A673 (cell line): ENCODE measurements around the gene METTL9. TPM values are rescaled to one million over a fixed set of nuclear protein-coding genes. Genes with fewer than 3 reads are reported as not detected.

Experiments
- BruUV-seq: library from RNA; stranded (reverse); fragments of 400-500 nt; replicated peaks from 2 replicates; lab custom pipeline; 2021; lab: Mats Ljungman, UMichigan
- CTCF ChIA-PET: fragments of 300-600 bp; sonication (Branson Sonifier 250); formaldehyde crosslinking; loops from one replicate; lab custom pipeline; 2022; ENCODE audit warnings: antibody characterized with exemption; lab: Charles Lee
- POLR2A ChIA-PET: fragments of 300-600 bp; sonication (Branson Sonifier 250); formaldehyde crosslinking; loops from one replicate; lab custom pipeline; 2022; ENCODE audit warnings: antibody characterized with exemption; ENCODE audit not compliant: low non-redundant PET; lab: Charles Lee
- DNase-seq: peaks from one replicate; pipeline ENCODE4 v3.0.0-alpha.2; 2015; ENCODE audit warnings: low spot score
- H3K27ac ChIP-seq: fragments of 200-600 bp; sonication (generic); 2 replicates; pipeline ENCODE4 v1.5.1; 2016; ENCODE audit warnings: mixed run types, low read depth, mild to moderate bottlenecking, mixed read lengths, antibody characterized with exemption, low read length; ENCODE audit not compliant: poor library complexity, severe bottlenecking
- H3K27me3 ChIP-seq: fragments of 200-600 bp; sonication (generic); replicated peaks from 2 replicates; pipeline ENCODE4 v1.6.1; 2017; ENCODE audit warnings: mixed run types, low read depth, mild to moderate bottlenecking, mixed read lengths, antibody characterized with exemption, low read length; ENCODE audit not compliant: insufficient read depth, poor library complexity
- H3K36me3 ChIP-seq: fragments of 200-600 bp; sonication (generic); 2 replicates; pipeline ENCODE4 v1.6.1; 2016; ENCODE audit warnings: mixed run types, mild to moderate bottlenecking, mixed read lengths, antibody characterized with exemption, low read length; ENCODE audit not compliant: insufficient read depth, poor library complexity, severe bottlenecking
- H3K4me1 ChIP-seq: fragments of 200-600 bp; sonication (generic); 2 replicates; pipeline ENCODE4 v1.6.1; 2017; ENCODE audit warnings: mixed run types, mild to moderate bottlenecking, mixed read lengths, antibody characterized with exemption, low read length; ENCODE audit not compliant: insufficient read depth, poor library complexity, severe bottlenecking
- H3K4me3 ChIP-seq: fragments of 200-600 bp; sonication (generic); 2 replicates; pipeline ENCODE4 v1.5.1; 2016; ENCODE audit warnings: low read depth, mixed run types, mild to moderate bottlenecking, mixed read lengths, low read length; ENCODE audit not compliant: poor library complexity, severe bottlenecking
- H3K9me3 ChIP-seq: fragments of 200-600 bp; sonication (generic); 2 replicates; pipeline ENCODE4 v1.6.1; 2016; ENCODE audit warnings: mixed run types, low read depth, mild to moderate bottlenecking, mixed read lengths, antibody characterized with exemption, low read length; ENCODE audit not compliant: poor library complexity, severe bottlenecking
- CTCF ChIP-seq: fragments of 300-800, 200-600 bp; sonication (generic); conservative IDR thresholded peaks from 2 replicates; pipeline ENCODE4 v1.5.1; 2017; ENCODE audit warnings: low read depth, mild to moderate bottlenecking, antibody characterized with exemption, low read length, moderate library complexity, mixed read lengths
- EZH2 ChIP-seq: fragments of 200-600 bp; sonication (generic); IDR thresholded peaks from 2 replicates; pipeline ENCODE4 v1.6.1; 2017; ENCODE audit warnings: borderline replicate concordance, low read depth, mild to moderate bottlenecking, mixed read lengths, antibody characterized with exemption, low read length; ENCODE audit not compliant: poor library complexity, severe bottlenecking
- intact Hi-C: fragments of 100-400 bp; cut with micrococcal nuclease; formaldehyde crosslinking; loops from one replicate; pipeline ENCODE4 v1.10.0; 2022; ENCODE audit not compliant: unreplicated experiment
- total RNA-seq: library from RNA; stranded (reverse); gene quantifications from 2 replicates; pipeline ENCODE4 v1.2.3, GENCODE V29; 2021

METTL9 gene
- total RNA-seq, 1 experiment from 2014 or later: 151 TPM

DNA sequence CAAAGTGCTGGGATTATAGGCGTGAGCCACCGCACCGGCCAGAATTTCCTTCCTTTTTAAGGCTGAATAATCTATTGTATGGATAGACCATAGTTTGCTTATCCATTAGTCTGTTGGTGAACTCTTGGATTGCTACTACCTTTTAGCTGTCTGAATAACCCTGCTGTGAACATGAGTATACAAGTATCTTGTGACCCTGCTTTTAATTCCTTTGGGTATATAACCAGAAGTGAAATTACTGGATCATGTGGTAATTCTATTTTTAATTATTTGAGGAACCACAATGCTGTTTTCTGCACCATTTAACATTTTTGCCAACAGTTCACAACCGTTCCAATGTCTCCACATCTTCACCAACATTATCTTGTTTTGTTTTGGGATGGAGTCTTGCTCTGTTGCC is 59.7 kb downstream of the METTL9 start:
- ChIA-PET CTCF (no interaction called here), POLR2A (no interaction called here)
- Histone ChIP-seq H3K4me1 (no peaks in the 10 kb centered on the region), H3K27ac (no peak overlapping the region), H3K36me3 (peaks cover 6% of the 10 kb centered on the region), H3K4me3 (no peak overlapping the region), H3K27me3 (no peaks in the 10 kb centered on the region), H3K9me3 (no peaks in the 10 kb centered on the region)
- TF ChIP-seq CTCF (no peak), EZH2 (no peak)
- no peak for DNase-seq
- intact Hi-C loops: no loop called here
- BruUV-seq: no TSS peak

- no peaks in the 10 kb centered on the region for H3K9me3 ChIP-seq
- ChIA-PET POLR2A (no interaction called here), CTCF (interaction anchor here (0.5 kb wide), 1 partner anchor 23 kb away, joined by 3 read pairs; no protein-coding TSS in a partner anchor)
- no TSS peak for BruUV-seq
- intact Hi-C loops: no loop called here
- no peak within 1 kb of the TSS for H3K27ac ChIP-seq
- TF ChIP-seq CTCF (no peak), EZH2 (no peak)
- H3K27me3 ChIP-seq: no peaks in the 10 kb centered on the region
- no peaks in the 10 kb centered on the region for H3K36me3 ChIP-seq
- no peak for DNase-seq
- H3K4me3 ChIP-seq: peak within 1 kb of the TSS; percentile 24
- no peaks in the 10 kb centered on the region for H3K4me1 ChIP-seq
These were observed 64.7 kb downstream of the METTL9 start, which contains the start of gene OTOA for GRCh38 chr16:21663889-21664647. OTOA (plus strand) TSS chr16:21663968; CDS start chr16:21678515, 14,547 bp downstream.

DNA sequence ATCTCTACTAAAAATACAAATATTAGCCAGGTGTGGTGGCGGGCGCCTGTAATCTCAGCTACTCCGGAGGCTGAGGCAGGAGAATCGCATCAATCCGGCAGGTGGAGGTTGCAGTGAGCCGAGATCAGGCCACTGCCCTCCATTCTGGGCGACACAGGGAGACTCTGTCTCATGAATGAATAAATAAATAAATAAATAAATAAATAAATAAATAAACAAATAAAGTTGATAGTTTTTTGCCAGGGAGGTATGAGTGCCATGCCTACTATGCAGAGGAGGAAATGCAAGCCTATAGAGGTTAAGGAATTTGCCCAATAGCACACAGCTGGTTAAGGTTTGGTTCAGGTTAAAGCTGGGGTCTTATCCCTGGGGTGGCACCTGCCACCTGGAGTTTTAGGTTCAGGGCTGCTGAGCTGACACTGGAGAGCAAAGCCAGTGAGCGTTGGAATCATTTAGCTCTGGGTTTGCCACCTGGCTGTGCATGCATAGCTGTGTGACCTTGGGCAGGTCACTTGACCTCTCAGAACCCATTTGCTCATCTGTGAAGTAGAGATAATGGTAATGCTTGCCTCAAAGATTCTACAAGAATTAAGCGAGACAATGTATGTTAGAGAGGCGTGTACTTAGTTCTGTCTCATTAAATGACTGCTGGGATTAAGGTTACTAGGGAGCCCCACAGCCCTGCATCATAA is 65.6 kb downstream of the METTL9 start:
- Histone ChIP-seq H3K36me3 (no peaks in the 10 kb centered on the region), H3K27me3 (no peaks in the 10 kb centered on the region), H3K4me3 (no peak overlapping the region), H3K9me3 (no peaks in the 10 kb centered on the region), H3K27ac (no peak overlapping the region), H3K4me1 (no peaks in the 10 kb centered on the region)
- POLR2A ChIA-PET: no interaction called here
- CTCF ChIA-PET: no interaction called here
- no peak for TF ChIP-seq CTCF
- TF ChIP-seq EZH2: no peak
- no peak for DNase-seq
- BruUV-seq: no TSS peak
- intact Hi-C loops: no loop called here
